ENCODE data around the gene BCL2L12. TPM values are rescaled to one million over a fixed set of nuclear protein-coding genes. Genes with fewer than 3 reads are reported as not detected.

Gene BCL2L12
- total RNA-seq, 1 experiment from 2014 or later = 93.9 TPM

DNA sequence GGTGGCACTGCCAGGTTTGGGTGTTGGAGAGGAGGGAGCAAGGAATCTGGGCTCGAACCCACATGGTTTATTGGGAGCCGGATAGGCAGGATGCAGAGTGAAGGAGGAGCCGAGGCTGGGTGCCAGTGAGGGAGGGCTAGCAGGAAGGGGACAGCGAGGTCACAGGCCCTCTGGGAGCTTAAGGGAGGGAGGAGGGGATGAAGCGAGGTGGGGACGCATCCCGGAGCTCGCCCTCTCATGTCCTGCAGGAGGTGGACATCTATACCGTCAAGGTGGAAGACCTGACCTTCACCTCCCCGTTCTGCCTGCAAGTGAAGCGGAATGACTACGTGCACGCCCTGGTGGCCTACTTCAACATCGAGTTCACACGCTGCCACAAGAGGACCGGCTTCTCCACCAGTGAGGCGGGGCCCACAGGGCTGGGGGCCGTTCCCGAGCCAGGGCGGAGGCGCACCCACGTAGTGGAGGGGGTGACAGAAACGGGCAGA lies 20.2 kb downstream of the BCL2L12 start:
- Histone ChIP-seq H2AFZ (ENCODE audit: low read depth, low read length, poor library complexity, severe bottlenecking) (no peak overlapping the region), H3K79me2 (ENCODE audit: insufficient read depth, low read length) (peaks cover 49% of the 10 kb centered on the region), H3K4me2 (ENCODE audit: low read length) (no peak overlapping the region), H3K4me1 (ENCODE audit: control insufficient read depth in 1 of 2, insufficient read depth in 2 of 2, low read length in 2 of 2) (peaks cover 2 to 23% of the 10 kb centered on the region in 2 experiments), H3K27me3 (ENCODE audit: insufficient read depth, low read length) (no peaks in the 10 kb centered on the region), H3K4me3 (replicated peaks in 1 of 2; ENCODE audit: low read depth in 1 of 2, low read length in 2 of 2) (no peak overlapping the region), H3K9me3 (ENCODE audit: control insufficient read depth in 1 of 2, insufficient read depth in 1 of 2, low read depth in 1 of 2, low read length in 2 of 2) (no peaks in the 10 kb centered on the region), H3K36me3 (ENCODE audit: control insufficient read depth in 1 of 2, insufficient read depth in 2 of 2, low read length in 2 of 2) (peaks cover 43 to 56% of the 10 kb centered on the region in 2 experiments), H4K20me1 (ENCODE audit: insufficient read depth) (peaks cover 23% of the 10 kb centered on the region; the same call in 1 of the 2 replicates), H3K9ac (ENCODE audit: low read length) (no peak overlapping the region), H3K27ac (ENCODE audit: low read depth, low read length) (no peak overlapping the region), H3K9me2 (ENCODE audit: insufficient read depth) (no peaks in the 10 kb centered on the region)
- CTCF ChIA-PET = no interaction called here
- no peak for DNase-seq (ENCODE audit: low read depth, low spot score)
- no TSS peak for BruUV-seq (replicated peaks)
- POLR2A ChIA-PET = no interaction called here
- TF ChIP-seq TCF7L2 (IDR thresholded peaks at IDR 0.05; ENCODE audit: borderline replicate concordance, extremely low read depth, insufficient read depth, insufficient read length) (no peak), EZH2 (IDR thresholded peaks at IDR 0.05) (no peak), RAD21 (IDR thresholded peaks at IDR 0.05; ENCODE audit: low read depth) (no peak), CEBPB (IDR thresholded peaks at IDR 0.05; ENCODE audit: low read depth) (no peak), POLR2A (IDR thresholded peaks at IDR 0.05; ENCODE audit: borderline replicate concordance, extremely low read depth, insufficient read depth, insufficient read length) (no peak), SP1 (IDR thresholded peaks at IDR 0.05; ENCODE audit: low read depth) (no peak)
- TF ChIP-seq, protein P1, sequence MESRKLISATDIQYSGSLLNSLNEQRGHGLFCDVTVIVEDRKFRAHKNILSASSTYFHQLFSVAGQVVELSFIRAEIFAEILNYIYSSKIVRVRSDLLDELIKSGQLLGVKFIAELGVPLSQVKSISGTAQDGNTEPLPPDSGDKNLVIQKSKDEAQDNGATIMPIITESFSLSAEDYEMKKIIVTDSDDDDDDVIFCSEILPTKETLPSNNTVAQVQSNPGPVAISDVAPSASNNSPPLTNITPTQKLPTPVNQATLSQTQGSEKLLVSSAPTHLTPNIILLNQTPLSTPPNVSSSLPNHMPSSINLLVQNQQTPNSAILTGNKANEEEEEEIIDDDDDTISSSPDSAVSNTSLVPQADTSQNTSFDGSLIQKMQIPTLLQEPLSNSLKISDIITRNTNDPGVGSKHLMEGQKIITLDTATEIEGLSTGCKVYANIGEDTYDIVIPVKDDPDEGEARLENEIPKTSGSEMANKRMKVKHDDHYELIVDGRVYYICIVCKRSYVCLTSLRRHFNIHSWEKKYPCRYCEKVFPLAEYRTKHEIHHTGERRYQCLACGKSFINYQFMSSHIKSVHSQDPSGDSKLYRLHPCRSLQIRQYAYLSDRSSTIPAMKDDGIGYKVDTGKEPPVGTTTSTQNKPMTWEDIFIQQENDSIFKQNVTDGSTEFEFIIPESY (IDR thresholded peaks at IDR 0.05; ENCODE audit: extremely low read depth, insufficient replicate concordance, low read length) = no peak
- TF ChIP-seq, protein P2, sequence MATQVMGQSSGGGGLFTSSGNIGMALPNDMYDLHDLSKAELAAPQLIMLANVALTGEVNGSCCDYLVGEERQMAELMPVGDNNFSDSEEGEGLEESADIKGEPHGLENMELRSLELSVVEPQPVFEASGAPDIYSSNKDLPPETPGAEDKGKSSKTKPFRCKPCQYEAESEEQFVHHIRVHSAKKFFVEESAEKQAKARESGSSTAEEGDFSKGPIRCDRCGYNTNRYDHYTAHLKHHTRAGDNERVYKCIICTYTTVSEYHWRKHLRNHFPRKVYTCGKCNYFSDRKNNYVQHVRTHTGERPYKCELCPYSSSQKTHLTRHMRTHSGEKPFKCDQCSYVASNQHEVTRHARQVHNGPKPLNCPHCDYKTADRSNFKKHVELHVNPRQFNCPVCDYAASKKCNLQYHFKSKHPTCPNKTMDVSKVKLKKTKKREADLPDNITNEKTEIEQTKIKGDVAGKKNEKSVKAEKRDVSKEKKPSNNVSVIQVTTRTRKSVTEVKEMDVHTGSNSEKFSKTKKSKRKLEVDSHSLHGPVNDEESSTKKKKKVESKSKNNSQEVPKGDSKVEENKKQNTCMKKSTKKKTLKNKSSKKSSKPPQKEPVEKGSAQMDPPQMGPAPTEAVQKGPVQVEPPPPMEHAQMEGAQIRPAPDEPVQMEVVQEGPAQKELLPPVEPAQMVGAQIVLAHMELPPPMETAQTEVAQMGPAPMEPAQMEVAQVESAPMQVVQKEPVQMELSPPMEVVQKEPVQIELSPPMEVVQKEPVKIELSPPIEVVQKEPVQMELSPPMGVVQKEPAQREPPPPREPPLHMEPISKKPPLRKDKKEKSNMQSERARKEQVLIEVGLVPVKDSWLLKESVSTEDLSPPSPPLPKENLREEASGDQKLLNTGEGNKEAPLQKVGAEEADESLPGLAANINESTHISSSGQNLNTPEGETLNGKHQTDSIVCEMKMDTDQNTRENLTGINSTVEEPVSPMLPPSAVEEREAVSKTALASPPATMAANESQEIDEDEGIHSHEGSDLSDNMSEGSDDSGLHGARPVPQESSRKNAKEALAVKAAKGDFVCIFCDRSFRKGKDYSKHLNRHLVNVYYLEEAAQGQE (IDR thresholded peaks at IDR 0.05; ENCODE audit: low read depth) = no peak
- TF ChIP-seq, protein P3, sequence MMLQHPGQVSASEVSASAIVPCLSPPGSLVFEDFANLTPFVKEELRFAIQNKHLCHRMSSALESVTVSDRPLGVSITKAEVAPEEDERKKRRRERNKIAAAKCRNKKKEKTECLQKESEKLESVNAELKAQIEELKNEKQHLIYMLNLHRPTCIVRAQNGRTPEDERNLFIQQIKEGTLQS (IDR thresholded peaks at IDR 0.05) = no peak
- TF ChIP-seq, protein P4, sequence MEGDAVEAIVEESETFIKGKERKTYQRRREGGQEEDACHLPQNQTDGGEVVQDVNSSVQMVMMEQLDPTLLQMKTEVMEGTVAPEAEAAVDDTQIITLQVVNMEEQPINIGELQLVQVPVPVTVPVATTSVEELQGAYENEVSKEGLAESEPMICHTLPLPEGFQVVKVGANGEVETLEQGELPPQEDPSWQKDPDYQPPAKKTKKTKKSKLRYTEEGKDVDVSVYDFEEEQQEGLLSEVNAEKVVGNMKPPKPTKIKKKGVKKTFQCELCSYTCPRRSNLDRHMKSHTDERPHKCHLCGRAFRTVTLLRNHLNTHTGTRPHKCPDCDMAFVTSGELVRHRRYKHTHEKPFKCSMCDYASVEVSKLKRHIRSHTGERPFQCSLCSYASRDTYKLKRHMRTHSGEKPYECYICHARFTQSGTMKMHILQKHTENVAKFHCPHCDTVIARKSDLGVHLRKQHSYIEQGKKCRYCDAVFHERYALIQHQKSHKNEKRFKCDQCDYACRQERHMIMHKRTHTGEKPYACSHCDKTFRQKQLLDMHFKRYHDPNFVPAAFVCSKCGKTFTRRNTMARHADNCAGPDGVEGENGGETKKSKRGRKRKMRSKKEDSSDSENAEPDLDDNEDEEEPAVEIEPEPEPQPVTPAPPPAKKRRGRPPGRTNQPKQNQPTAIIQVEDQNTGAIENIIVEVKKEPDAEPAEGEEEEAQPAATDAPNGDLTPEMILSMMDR (IDR thresholded peaks at IDR 0.05 in 2 of 3, conservative IDR thresholded peaks at IDR 0.05 in 1 of 3; ENCODE audit: borderline replicate concordance in 1 of 3, insufficient read depth in 1 of 3, low read depth in 2 of 3, low read length in 2 of 3) = no peak
- intact Hi-C loops (cut with micrococcal nuclease) = no loop called here
- ATAC-seq = no peak
- RAD21 ChIA-PET (ENCODE audit: low non-redundant PET in 1 of 2, low total read pairs in 2 of 2, uncharacterized antibody in 2 of 2, unreplicated experiment in 2 of 2) = no interaction called here
